ENCODE results near the gene NEK9. TPM values are rescaled to one million over a fixed set of nuclear protein-coding genes. Genes with fewer than 3 reads are reported as not detected.

The NEK9 gene
- total and polyA plus RNA-seq, 12 donors = 26.9 to 138 (median 110) TPM

DNA sequence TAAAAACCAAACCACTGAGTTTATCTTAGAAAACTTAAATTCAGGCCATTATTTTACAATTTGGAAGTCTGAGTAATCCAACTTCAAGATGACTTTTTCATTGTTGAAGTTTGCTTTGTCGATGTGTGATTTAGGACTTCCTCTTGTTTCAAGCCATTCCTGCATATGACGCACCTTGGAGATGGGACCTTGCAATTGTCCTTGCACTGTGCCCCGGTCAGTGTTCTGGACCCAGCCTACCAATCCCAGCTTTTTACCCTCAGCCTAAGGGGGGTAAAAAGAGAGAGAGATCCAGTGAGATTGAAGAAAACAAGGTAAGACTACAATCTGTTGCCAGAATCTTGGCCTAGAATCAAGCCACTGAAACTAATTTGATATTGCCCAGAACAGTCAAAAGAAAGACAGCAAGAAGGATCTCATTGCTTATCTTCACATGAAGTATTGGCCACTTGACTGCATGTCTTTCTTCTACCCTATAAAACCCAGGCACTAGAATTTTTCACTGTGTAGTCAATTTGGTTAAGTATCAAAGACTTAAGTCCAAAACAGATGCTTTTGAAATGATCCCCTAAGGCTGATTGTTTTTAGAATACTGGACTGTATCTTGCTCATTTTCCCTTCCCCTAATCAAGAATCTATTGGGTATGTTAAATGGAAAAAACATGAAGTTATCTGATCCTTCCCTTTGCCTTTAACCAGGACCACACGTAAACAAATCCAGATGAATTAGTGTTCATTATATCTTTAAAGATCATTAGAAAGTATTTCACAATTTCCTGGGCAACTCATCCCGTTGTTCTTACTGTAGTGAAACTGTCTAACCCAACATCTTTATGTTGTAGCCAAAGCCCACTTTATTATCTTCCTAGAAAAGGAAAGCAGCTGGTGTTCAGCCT, 73.2 kb downstream of the NEK9 start:
- H3K4me3 ChIP-seq = no peak overlapping the region
- no peaks in the 10 kb centered on the region for H3K9me3 ChIP-seq
- H3K4me1 ChIP-seq = peaks cover 0 to 23% (median 18%) of the 10 kb centered on the region in 9 donors
- 67 to 68% methylated on average over 5 of the region's 5 CpGs for WGBS, 2 donors
- no peak for DNase-seq
- no peak overlapping the region for H3K27ac ChIP-seq
- H3K36me3 ChIP-seq = peaks cover 0 to 7% (median 0%) of the 10 kb centered on the region in 9 donors
- intact Hi-C loops (cut with DNase I) = loop anchor here in 1 of 10 donors (10.0 kb wide), 1 partner anchor 49 kb away; the partner anchor contains the start of gene EIF2B2
- ATAC-seq = no peak
- TF ChIP-seq, protein P1, sequence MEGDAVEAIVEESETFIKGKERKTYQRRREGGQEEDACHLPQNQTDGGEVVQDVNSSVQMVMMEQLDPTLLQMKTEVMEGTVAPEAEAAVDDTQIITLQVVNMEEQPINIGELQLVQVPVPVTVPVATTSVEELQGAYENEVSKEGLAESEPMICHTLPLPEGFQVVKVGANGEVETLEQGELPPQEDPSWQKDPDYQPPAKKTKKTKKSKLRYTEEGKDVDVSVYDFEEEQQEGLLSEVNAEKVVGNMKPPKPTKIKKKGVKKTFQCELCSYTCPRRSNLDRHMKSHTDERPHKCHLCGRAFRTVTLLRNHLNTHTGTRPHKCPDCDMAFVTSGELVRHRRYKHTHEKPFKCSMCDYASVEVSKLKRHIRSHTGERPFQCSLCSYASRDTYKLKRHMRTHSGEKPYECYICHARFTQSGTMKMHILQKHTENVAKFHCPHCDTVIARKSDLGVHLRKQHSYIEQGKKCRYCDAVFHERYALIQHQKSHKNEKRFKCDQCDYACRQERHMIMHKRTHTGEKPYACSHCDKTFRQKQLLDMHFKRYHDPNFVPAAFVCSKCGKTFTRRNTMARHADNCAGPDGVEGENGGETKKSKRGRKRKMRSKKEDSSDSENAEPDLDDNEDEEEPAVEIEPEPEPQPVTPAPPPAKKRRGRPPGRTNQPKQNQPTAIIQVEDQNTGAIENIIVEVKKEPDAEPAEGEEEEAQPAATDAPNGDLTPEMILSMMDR (IDR thresholded peaks at IDR 0.05) = no peak
- no peaks in the 10 kb centered on the region for H3K27me3 ChIP-seq

- intact Hi-C loops (cut with DNase I) = loop anchor here in 2 of 10 donors (2.0 to 10.0 kb wide), 2 partner anchors 17 to 47 kb away; partner anchors contain the start of genes EIF2B2 (in 1 of the 2) and ZC2HC1C (in 1 of the 2)
- no peaks in the 10 kb centered on the region for H3K9me3 ChIP-seq
- H3K27ac ChIP-seq = peak overlapping the region in 9 of 10 donors; percentile 87 to 93 (median 91)
- H3K4me1 ChIP-seq = peaks cover 0 to 31% (median 18%) of the 10 kb centered on the region in 9 donors
- DNase-seq = no peak
- peaks cover 0 to 7% (median 0%) of the 10 kb centered on the region in 9 donors for H3K36me3 ChIP-seq
- TF ChIP-seq, protein P1 (IDR thresholded peaks at IDR 0.05) = no peak
- no peaks in the 10 kb centered on the region for H3K27me3 ChIP-seq
- peak overlapping the region; percentile 47 to 74 (median 66) for H3K4me3 ChIP-seq
- ATAC-seq = peak in 1 of 8 donors; percentile 3
- 30 to 31% methylated on average over 5 of the region's 5 CpGs for WGBS, 2 donors
Observed at GRCh38 chr14:75051556-75051899, 75.3 kb downstream of the NEK9 start.

- DNase-seq (peak; percentile 81 to 89), ATAC-seq (peak; percentile 89 to 97 (median 95))
- H3K4me1 ChIP-seq = peaks cover 0 to 36% (median 21%) of the 10 kb centered on the region in 9 donors
- no peaks in the 10 kb centered on the region for H3K27me3 ChIP-seq
- TF ChIP-seq, protein P1 (IDR thresholded peaks at IDR 0.05) = peak in 3 of 9 donors; percentile 13 to 21 (median 14)
- peak within 1 kb of the TSS; percentile 47 to 74 (median 66) for H3K4me3 ChIP-seq
- peaks cover 0 to 7% (median 0%) of the 10 kb centered on the region in 9 donors for H3K36me3 ChIP-seq
- no peaks in the 10 kb centered on the region for H3K9me3 ChIP-seq
- peak within 1 kb of the TSS; percentile 80 to 93 (median 90) for H3K27ac ChIP-seq
- 0 to 1% methylated on average over 57 to 59 of the region's 59 CpGs for WGBS, 2 donors
- intact Hi-C loops (cut with DNase I) = loop anchor here in 2 of 10 donors (2.0 to 10.0 kb wide), 2 partner anchors 18 to 46 kb away; partner anchors contain the start of genes EIF2B2 (in 1 of the 2) and ZC2HC1C (in 1 of the 2)
Observed at GRCh38 chr14:75050852-75051555, 75.8 kb downstream of the NEK9 start, which contains the start of gene MLH3. Gene MLH3 (minus strand): TSS chr14:75051467. CDS start chr14:75049655, 1,812 bp downstream.
